Duodenal mucosa (tissue), 2 donors: ENCODE data around the gene CYBC1.
"Not testable (repeated sequence)": the region's sequence is repeated elsewhere in the genome, so short reads cannot be mapped to it uniquely, and the experiment has no call there.

Experiments used
- H3K27ac ChIP-seq: one replicate; pipeline ENCODE4 v1.7.0; 2013; ENCODE audit warnings: low read depth, low read length
- H3K27me3 ChIP-seq, 2 donors: one replicate each; pipeline ENCODE4 v1.7.0; 2013; ENCODE audit warnings: low read length in 2 of 2, control low read depth in 1 of 2; ENCODE audit not compliant: insufficient read depth in 2 of 2, control insufficient read depth in 1 of 2
- H3K36me3 ChIP-seq, 2 donors: one replicate each; pipeline ENCODE4 v1.7.0; 2013; ENCODE audit warnings: low read length in 2 of 2, control low read depth in 1 of 2; ENCODE audit not compliant: insufficient read depth in 2 of 2, control insufficient read depth in 1 of 2
- H3K4me1 ChIP-seq, 2 donors: one replicate each; pipeline ENCODE4 v1.7.0; 2013; ENCODE audit warnings: low read length in 2 of 2, control low read depth in 1 of 2; ENCODE audit not compliant: insufficient read depth in 2 of 2, control insufficient read depth in 1 of 2
- H3K4me3 ChIP-seq, 2 donors: one replicate each; pipeline ENCODE4 v1.7.0; 2013; ENCODE audit warnings: low read length in 2 of 2, low read depth in 1 of 2
- H3K9ac ChIP-seq, 2 donors: one replicate each; pipeline ENCODE4 v1.7.0; 2013; ENCODE audit warnings: low read length in 2 of 2, low read depth in 1 of 2
- H3K9me3 ChIP-seq, 2 donors: one replicate each; pipeline ENCODE4 v1.7.0; 2013; ENCODE audit warnings: low read length in 2 of 2, control low read depth in 1 of 2; ENCODE audit not compliant: control insufficient read depth in 1 of 2

The CYBC1 gene

GRCh38 chr17:82459936-82460335 lies 9.4 kb upstream of the CYBC1 start:
- H3K4me3 ChIP-seq, H3K27ac ChIP-seq, H3K9ac ChIP-seq, H3K27me3 ChIP-seq, H3K9me3 ChIP-seq: not testable (repeated sequence)
- H3K4me1 ChIP-seq: peaks cover 13 to 15% of the 10 kb centered on the region in 2 donors
- H3K36me3 ChIP-seq: peaks cover 17 to 41% of the 10 kb centered on the region in 2 donors

- H3K4me3 ChIP-seq: peak overlapping the region; percentile 88
- peak overlapping the region; percentile 84 to 92 for H3K9ac ChIP-seq
- H3K36me3 ChIP-seq: peaks cover 9 to 32% of the 10 kb centered on the region in 2 donors
- H3K27me3 ChIP-seq: no peaks in the 10 kb centered on the region
- peaks cover 13 to 15% of the 10 kb centered on the region in 2 donors for H3K4me1 ChIP-seq
- peak overlapping the region; percentile 75 for H3K27ac ChIP-seq
- H3K9me3 ChIP-seq: no peaks in the 10 kb centered on the region
These were observed 8.4 kb upstream of the CYBC1 start for GRCh38 chr17:82458885-82459424.

- peak within 1 kb of the TSS; percentile 88 for H3K4me3 ChIP-seq
- no peaks in the 10 kb centered on the region for H3K9me3 ChIP-seq
- H3K4me1 ChIP-seq: peaks cover 13 to 15% of the 10 kb centered on the region in 2 donors
- peak within 1 kb of the TSS; percentile 84 to 92 for H3K9ac ChIP-seq
- H3K27me3 ChIP-seq: no peaks in the 10 kb centered on the region
- peaks cover 9 to 25% of the 10 kb centered on the region in 2 donors for H3K36me3 ChIP-seq
- peak within 1 kb of the TSS; percentile 100 for H3K27ac ChIP-seq
These were observed 7.8 kb upstream of the CYBC1 start, which contains the start of gene NARF for GRCh38 chr17:82458179-82458884. Gene NARF (plus strand): TSS chr17:82458741. CDS start chr17:82458804, 63 bp downstream.

- Histone ChIP-seq H3K4me3 (peak overlapping the region; percentile 71 to 88), H3K4me1 (peaks cover 13 to 15% of the 10 kb centered on the region in 2 donors), H3K36me3 (peaks cover 8 to 23% of the 10 kb centered on the region in 2 donors), H3K27ac (peak overlapping the region; percentile 100), H3K27me3 (no peaks in the 10 kb centered on the region), H3K9me3 (no peaks in the 10 kb centered on the region), H3K9ac (peak overlapping the region; percentile 53 to 92)
These were observed 7.3 kb upstream of the CYBC1 start for GRCh38 chr17:82457929-82458178.

- H3K4me1 ChIP-seq: peaks cover 13 to 15% of the 10 kb centered on the region in 2 donors
- peak overlapping the region; percentile 71 to 88 for H3K4me3 ChIP-seq
- peak overlapping the region; percentile 53 to 92 for H3K9ac ChIP-seq
These were observed 6.7 kb upstream of the CYBC1 start for GRCh38 chr17:82457073-82457928.

GRCh38 chr17:82453706-82454105 lies 3.2 kb upstream of the CYBC1 start:
- H3K9ac ChIP-seq, H3K9me3 ChIP-seq, H3K27ac ChIP-seq, H3K36me3 ChIP-seq, H3K27me3 ChIP-seq, H3K4me3 ChIP-seq: not testable (repeated sequence)
- H3K4me1 ChIP-seq: peaks cover 17 to 31% of the 10 kb centered on the region in 2 donors

More at GRCh38 chr17:82457073-82457928, 6.7 kb upstream of the CYBC1 start:
- H3K27ac ChIP-seq: peak overlapping the region; percentile 100
- H3K27me3 ChIP-seq: no peaks in the 10 kb centered on the region
- H3K36me3 ChIP-seq: peaks cover 3 to 18% of the 10 kb centered on the region in 2 donors
- H3K9me3 ChIP-seq: no peaks in the 10 kb centered on the region

GRCh38 chr17:82453151-82453550 lies 2.6 kb upstream of the CYBC1 start:
- H3K36me3 ChIP-seq, H3K9ac ChIP-seq, H3K4me3 ChIP-seq, H3K9me3 ChIP-seq, H3K27ac ChIP-seq, H3K27me3 ChIP-seq: not testable (repeated sequence)
- peaks cover 17 to 31% of the 10 kb centered on the region in 2 donors for H3K4me1 ChIP-seq

GRCh38 chr17:82452162-82452561 lies 1.6 kb upstream of the CYBC1 start:
- Histone ChIP-seq H3K9me3 (no peaks in the 10 kb centered on the region), H3K4me1 (peaks cover 15 to 30% of the 10 kb centered on the region in 2 donors), H3K9ac (no peak overlapping the region), H3K36me3 (no peaks in the 10 kb centered on the region), H3K27me3 (no peaks in the 10 kb centered on the region), H3K27ac (no peak overlapping the region), H3K4me3 (no peak overlapping the region)

- peaks cover 15 to 29% of the 10 kb centered on the region in 2 donors for H3K4me1 ChIP-seq
- H3K4me3 ChIP-seq: peak overlapping the region; percentile 89 to 93
- peaks cover 0 to 4% of the 10 kb centered on the region in 2 donors for H3K36me3 ChIP-seq
- peak overlapping the region; percentile 77 to 94 for H3K9ac ChIP-seq
- H3K27me3 ChIP-seq: no peaks in the 10 kb centered on the region
- H3K9me3 ChIP-seq: no peaks in the 10 kb centered on the region
- H3K27ac ChIP-seq: peak overlapping the region; percentile 86
These were observed 632 bp downstream of the CYBC1 start for GRCh38 chr17:82449883-82450356.
